Measurements from ENCODE around the gene ATG4D.

ATG4D gene

GRCh38 chr19:10508707-10509106 is 35.0 kb upstream of the ATG4D start:
- no peak for TF ChIP-seq ZNF565 (CRISPR knock-in tag; conservative IDR thresholded peaks at IDR 0.05; ENCODE audit: low read depth)
- TF ChIP-seq TOX (CRISPR knock-in tag; IDR thresholded peaks at IDR 0.05; ENCODE audit: borderline replicate concordance): no peak
- TF ChIP-seq TCF4 (CRISPR knock-in tag; IDR thresholded peaks at IDR 0.05; ENCODE audit: borderline replicate concordance): no peak
- no peak for TF ChIP-seq CSDC2 (CRISPR knock-in tag; IDR thresholded peaks at IDR 0.05)
- TF ChIP-seq ZFP30 (CRISPR knock-in tag; IDR thresholded peaks at IDR 0.05): no peak
- no peak for TF ChIP-seq ISL1 (CRISPR knock-in tag; IDR thresholded peaks at IDR 0.05)
- TF ChIP-seq ESRRG (CRISPR knock-in tag; IDR thresholded peaks at IDR 0.05): no peak
- TF ChIP-seq ZFP3 (CRISPR knock-in tag; IDR thresholded peaks at IDR 0.05): no peak
- no peak for TF ChIP-seq CSRNP3 (CRISPR knock-in tag; IDR thresholded peaks at IDR 0.05)
- no peak for TF ChIP-seq ZC3H10 (CRISPR knock-in tag; IDR thresholded peaks at IDR 0.05)
- no peak for TF ChIP-seq BACH2 (CRISPR knock-in tag; IDR thresholded peaks at IDR 0.05; ENCODE audit: borderline replicate concordance)
- no peak for TF ChIP-seq ZNF8 (CRISPR knock-in tag; IDR thresholded peaks at IDR 0.05)
- TF ChIP-seq ARNTL (CRISPR knock-in tag; IDR thresholded peaks at IDR 0.05; ENCODE audit: borderline replicate concordance, low read depth): no peak
- no peak for TF ChIP-seq RARB (CRISPR knock-in tag; IDR thresholded peaks at IDR 0.05)
- ATAC-seq: no peak

- TF ChIP-seq POU6F1 (CRISPR knock-in tag; IDR thresholded peaks at IDR 0.05; ENCODE audit: borderline replicate concordance, low read depth) (no peak), TOX (CRISPR knock-in tag; IDR thresholded peaks at IDR 0.05; ENCODE audit: borderline replicate concordance) (no peak), SNAI2 (CRISPR knock-in tag; IDR thresholded peaks at IDR 0.05) (no peak), ZFP3 (CRISPR knock-in tag; IDR thresholded peaks at IDR 0.05) (no peak), ESRRG (CRISPR knock-in tag; IDR thresholded peaks at IDR 0.05) (no peak), ZNF565 (CRISPR knock-in tag; conservative IDR thresholded peaks at IDR 0.05; ENCODE audit: low read depth) (no peak), BACH2 (CRISPR knock-in tag; IDR thresholded peaks at IDR 0.05; ENCODE audit: borderline replicate concordance) (no peak), ZFP30 (CRISPR knock-in tag; IDR thresholded peaks at IDR 0.05) (no peak), PATZ1 (CRISPR knock-in tag; IDR thresholded peaks at IDR 0.05; ENCODE audit: borderline replicate concordance) (no peak), ZNF8 (CRISPR knock-in tag; IDR thresholded peaks at IDR 0.05) (no peak), RARB (CRISPR knock-in tag; IDR thresholded peaks at IDR 0.05) (no peak), CREB5 (CRISPR knock-in tag; IDR thresholded peaks at IDR 0.05; ENCODE audit: low read depth) (no peak), ZC3H10 (CRISPR knock-in tag; IDR thresholded peaks at IDR 0.05) (no peak), CSRNP3 (CRISPR knock-in tag; IDR thresholded peaks at IDR 0.05) (no peak), CSDC2 (CRISPR knock-in tag; IDR thresholded peaks at IDR 0.05) (no peak), ISL1 (CRISPR knock-in tag; IDR thresholded peaks at IDR 0.05) (no peak), TCF4 (CRISPR knock-in tag; IDR thresholded peaks at IDR 0.05; ENCODE audit: borderline replicate concordance) (no peak), GLIS3 (CRISPR knock-in tag; IDR thresholded peaks at IDR 0.05) (no peak)
- no peak for ATAC-seq
These were observed 33.4 kb upstream of the ATG4D start for GRCh38 chr19:10510301-10510802.

- no peak for TF ChIP-seq POU6F1 (CRISPR knock-in tag; IDR thresholded peaks at IDR 0.05; ENCODE audit: borderline replicate concordance, low read depth)
- ATAC-seq: no peak
These were observed 30.5 kb upstream of the ATG4D start for GRCh38 chr19:10513223-10513622.

Measured in SK-N-SH treated with all-trans-retinoic acid at 6 μM for 48 hours (cell line).